Fibroblast of villous mesenchyme (primary cell): Measurements from ENCODE around the gene FBLN2. TPM values are rescaled to one million over a fixed set of nuclear protein-coding genes. Genes with fewer than 3 reads are reported as not detected.

Experiments used
- DNase-seq: peaks from one replicate; pipeline ENCODE4 v3.0.0-alpha.2; 2010; ENCODE audit warnings: low read depth
- H3K4me3 ChIP-seq: 2 replicates; pipeline ENCODE4 v1.5.1; 2011; ENCODE audit warnings: low read depth, mild to moderate bottlenecking, low read length
- CTCF ChIP-seq: IDR thresholded peaks from 2 replicates; pipeline ENCODE4 v1.5.1; 2012; ENCODE audit warnings: low read depth, mild to moderate bottlenecking, low read length; ENCODE audit not compliant: insufficient read depth
- total RNA-seq: library from RNA; depleted of rRNA; stranded (reverse); fragments of >200 nt; gene quantifications from 2 replicates; pipeline ENCODE4 v1.2.3, GENCODE V29; 2012

The FBLN2 gene
- total RNA-seq, 1 donor = 30.2 TPM

- no peak for DNase-seq
- no peak overlapping the region for H3K4me3 ChIP-seq
- TF ChIP-seq CTCF = no peak
These were observed 6.8 kb upstream of the FBLN2 start for GRCh38 chr3:13542142-13542541.

- no peak for TF ChIP-seq CTCF
- no peak overlapping the region for H3K4me3 ChIP-seq
- peak; percentile 98 for DNase-seq
These were observed 5.7 kb upstream of the FBLN2 start for GRCh38 chr3:13543253-13543652.

- peak; percentile 66 for DNase-seq
- no peak overlapping the region for H3K4me3 ChIP-seq
- no peak for TF ChIP-seq CTCF
These were observed 4.6 kb upstream of the FBLN2 start for GRCh38 chr3:13544293-13544831.

- DNase-seq = no peak
- no peak for TF ChIP-seq CTCF
- H3K4me3 ChIP-seq = no peak overlapping the region
These were observed 3.8 kb upstream of the FBLN2 start for GRCh38 chr3:13544951-13545651.

- no peak for DNase-seq
- TF ChIP-seq CTCF = no peak
- no peak overlapping the region for H3K4me3 ChIP-seq
These were observed 2.9 kb upstream of the FBLN2 start for GRCh38 chr3:13545952-13546454.

DNA sequence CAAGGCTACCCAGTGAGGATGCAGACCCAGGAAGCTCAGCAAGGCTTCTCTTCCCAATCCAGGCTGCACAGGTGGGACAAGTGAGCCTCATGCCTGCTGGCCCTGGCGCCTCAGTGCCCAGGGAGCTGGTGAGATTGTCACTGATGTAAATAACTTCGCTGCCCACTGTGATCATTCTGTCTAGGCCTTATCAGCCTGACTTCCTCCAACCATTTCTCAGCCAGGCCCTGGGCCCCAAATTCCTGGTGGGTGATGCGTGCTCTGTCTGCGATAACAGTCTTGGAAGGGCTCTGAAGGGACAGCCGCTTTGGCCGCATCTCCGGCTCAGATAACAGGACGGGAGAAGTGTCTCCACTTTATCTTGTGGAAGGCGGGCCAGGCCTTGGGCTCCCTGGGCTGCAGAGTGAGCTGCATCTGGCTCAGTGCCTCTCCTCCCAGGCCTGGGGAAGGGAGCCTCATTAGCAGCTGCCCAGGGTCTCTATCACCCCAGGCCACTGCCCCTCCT lies 2.2 kb upstream of the FBLN2 start:
- no peak overlapping the region for H3K4me3 ChIP-seq
- peak; percentile 87 for DNase-seq
- TF ChIP-seq CTCF = no peak
